HG02571 (cell line): ENCODE measurements around the gene EPAS1.

Experiments
- ATAC-seq: cut with Tn5 transposase; IDR thresholded peaks from one replicate; pipeline ENCODE4 v1.9.1; 2021; ENCODE audit warnings: mild to moderate bottlenecking, moderate library complexity; ENCODE audit not compliant: unreplicated experiment

The EPAS1 gene

DNA sequence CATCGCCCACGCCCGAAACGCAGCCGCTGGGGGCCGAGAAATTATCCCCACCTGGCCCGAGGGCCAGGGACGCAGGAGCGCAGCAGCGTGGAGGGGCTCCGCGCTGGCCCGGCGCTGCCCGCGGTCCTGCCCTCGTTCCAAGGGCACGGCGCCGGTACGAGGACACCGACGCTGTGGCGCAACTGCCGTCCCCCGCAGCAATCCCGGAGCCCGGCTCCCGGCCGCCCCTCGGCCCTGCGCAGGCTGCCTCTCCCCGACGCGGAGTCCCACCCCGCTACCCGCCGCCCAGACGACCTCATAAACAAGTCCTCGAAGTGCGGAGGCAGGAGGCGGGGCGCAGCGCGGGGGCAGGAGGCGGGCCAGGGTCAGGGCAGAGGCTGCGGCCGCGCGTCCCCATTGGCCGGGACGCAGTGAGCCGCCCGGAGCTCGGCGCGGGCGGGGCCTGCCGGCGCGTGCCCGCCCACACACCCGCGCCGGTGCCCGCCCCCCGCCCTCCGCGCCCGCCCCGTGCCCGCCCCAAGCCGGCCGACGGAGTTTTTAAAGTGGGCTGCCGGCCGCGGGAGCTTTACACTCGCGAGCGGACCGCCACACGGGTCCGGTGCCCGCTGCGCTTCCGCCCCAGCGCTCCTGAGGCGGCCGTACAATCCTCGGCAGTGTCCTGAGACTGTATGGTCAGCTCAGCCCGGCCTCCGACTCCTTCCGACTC, at the start of gene EPAS1:
Gene EPAS1, plus strand, starts transcription at position 568 of the 706 bp plus-strand sequence. CDS start 505 bp downstream, outside the sequence.
- peak; percentile 80 for ATAC-seq

DNA sequence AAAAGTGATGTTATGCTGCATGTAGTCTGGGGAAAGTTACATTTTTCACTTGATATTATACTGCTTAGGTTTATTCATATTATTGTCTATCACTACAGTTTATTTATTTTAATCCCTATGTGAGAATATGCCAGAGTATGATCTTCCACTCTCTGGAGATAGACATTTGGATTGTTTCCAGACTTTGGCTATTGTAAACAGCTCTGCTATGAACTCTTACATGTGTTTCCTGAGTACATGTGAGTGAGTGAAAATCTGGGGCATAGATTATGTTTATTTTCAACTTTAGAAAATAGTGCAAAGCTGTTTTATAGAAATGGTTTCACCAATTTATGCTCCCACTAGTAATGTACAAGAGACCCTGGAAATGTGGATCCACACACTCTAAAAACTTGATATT, 49.0 kb upstream of the EPAS1 start:
- ATAC-seq: no peak

DNA sequence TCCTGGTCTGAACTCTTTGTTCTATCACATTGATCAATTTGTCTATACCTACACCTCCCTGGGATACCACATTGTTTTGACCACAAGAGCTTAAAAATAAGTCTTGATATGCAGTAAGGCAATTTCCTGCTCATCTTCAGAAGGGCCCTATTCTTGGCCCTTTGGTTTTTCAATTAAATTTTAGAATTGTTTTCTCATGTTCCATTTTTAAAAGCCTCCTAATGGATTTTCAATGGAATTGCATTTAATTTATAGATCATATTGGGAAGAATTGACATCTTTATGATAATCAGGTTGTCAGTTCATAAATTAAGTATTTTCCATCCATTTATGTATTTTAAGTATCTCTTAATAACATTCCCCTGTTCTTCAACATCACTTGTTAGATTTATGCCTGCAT, 47.6 kb upstream of the EPAS1 start:
- no peak for ATAC-seq

DNA sequence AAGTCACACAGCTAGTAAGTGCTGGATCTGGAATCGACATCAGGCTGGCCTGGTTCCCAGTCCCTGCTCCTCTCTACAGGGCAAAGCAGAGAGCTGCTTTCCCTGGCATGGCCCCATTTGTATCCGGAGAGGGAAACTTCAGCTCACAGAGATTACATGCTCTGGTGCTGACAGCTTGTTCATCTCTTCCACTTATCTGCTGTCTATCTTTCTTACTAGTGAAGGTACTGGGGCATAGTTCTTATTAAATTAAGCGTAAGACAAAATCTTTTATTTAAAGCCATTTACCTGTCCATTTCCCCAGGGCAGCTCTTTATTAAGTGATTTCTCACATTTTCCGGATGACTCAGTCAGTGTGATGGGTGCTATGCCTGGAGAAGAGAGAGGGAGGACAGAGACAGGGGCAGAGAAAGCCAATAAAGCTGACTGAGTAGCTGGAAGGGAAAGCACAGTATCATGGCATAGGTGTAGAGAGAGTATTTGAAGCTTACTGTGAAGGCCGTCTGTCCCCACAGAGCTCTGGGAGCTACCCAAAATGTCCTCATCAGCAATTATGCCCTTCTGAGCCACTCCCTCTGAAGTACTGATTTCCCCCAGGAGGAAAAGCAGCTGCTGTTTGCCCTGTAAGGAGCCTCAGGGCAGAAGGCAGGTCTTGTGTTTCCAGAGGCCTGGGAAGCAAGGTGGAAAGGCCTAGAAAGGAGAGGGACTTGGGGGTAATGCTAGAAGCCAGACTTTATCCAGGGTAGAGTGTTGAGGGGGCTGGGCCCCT, 44.1 kb upstream of the EPAS1 start:
- no peak for ATAC-seq

DNA sequence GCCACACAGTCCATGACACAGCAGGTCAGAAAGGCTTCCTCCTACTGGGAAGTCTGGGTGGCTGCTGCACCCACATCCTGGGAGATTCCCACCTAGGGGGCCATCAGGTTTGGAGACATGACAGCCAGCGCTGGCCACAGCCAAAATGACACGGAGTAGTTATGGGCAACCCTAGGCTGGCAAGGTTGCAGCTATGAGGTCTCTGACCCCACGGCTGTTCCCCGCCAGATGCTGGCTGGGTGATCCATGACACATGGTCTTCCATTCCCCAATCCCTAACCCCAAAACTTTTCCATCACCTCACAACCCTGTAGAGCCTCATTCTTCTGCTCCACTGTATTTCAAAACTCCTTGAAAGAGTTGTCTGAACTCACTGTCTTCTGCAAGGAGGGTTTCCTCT, 42.7 kb upstream of the EPAS1 start:
- no peak for ATAC-seq

DNA sequence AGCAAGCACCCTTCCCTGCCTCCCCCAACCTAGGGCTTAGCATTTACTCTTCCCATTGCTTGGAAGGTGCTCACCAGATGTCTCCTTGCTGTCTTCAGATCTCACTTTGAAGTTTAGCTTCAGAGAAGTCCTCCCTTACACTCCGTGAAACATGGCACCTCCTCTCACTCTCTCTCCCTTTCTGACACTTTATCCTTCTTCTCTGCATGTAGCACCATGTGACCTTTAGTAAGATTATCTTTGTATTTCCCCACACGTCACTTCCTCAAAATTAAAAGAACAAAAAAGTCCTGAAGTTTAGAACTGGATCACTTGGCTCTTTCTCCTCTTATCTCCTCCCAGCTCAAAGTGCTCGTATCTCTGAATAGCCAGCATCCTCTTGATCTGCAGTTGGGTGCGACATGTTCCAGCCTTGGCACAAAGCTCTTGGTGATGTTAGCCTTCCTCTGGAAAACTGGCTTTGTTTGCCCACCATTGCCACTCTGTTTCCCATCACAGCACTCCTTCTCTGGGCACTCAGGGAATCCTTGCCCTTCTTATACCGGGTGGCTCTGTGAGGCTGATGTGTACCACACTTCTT, 40.6 kb upstream of the EPAS1 start:
- ATAC-seq: no peak

DNA sequence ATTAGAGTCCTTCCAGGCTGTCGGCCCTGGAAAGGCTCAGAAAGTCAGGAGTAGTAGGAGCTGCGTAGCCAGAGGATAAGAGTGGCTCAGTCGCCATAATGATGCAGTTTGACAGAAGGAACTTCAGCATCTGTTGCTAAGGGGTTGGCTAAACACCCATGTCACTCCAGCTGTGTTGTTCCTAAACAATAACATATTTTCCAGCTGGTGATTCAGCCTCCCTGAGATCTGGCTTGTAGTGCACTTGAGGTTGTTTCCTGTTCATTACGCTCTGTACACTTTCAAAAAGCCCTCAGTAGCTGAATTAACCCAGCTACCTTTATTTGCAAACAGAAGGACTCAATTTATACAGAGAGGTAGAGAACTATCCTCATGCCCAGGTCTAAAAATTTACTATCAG, 39.7 kb upstream of the EPAS1 start:
- no peak for ATAC-seq

DNA sequence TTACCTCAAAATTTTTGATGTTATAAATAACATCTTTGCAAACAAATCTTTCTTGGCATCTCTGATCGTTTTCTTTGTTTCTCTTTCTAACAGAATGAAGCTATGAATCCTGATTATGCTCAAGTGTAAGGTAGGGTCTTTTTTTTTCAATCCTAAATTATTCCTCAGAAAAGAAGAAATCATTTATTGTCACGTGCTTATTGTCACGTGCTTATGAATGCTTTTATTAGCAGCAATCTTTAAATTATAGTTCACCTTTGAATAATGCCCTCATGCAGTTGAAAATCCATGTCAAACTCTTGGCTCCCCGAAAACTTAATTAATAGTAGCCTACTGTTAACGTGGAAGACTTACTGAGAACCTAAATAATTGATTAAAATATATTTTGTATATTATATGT, 39.2 kb upstream of the EPAS1 start:
- ATAC-seq: no peak

DNA sequence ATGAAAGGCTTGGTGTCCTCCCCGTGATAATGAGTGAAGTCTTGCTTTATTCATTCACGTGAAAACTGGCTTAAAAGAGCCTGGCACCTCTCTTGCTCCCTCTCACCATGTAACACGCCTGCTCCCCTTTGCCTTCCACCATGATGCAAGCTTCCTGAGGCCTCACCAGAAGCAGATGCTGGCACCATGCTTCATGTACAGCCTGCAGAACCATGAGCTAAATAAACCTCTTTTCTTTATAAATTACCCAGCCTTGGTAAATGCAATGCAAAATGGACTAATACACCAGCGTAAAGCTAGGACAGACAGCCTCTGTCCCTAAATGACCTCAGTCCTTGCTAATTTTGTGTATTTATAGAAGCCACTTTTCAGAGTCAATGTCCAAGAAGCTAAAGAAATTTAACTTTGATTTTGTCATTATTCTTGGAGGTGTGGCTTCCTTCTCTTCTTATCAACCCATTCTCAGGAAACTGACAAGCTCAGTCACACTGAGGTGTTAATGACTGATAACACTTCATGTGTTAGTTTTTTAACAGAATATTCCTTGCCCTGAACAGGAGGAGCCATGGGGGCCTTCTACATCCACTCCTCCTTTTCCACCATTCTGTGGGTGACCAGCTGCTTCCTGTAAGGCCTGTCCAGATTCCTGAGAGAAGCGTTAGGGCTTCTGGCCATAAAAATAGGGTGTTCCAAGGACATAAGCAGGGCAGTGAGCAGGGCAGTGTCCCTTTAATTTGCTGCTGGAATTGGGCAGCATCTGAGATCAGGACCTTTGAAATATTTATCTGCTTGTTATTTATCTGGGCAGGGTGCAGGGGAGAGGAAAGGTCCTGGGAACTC, 38.0 kb upstream of the EPAS1 start:
- ATAC-seq: no peak

DNA sequence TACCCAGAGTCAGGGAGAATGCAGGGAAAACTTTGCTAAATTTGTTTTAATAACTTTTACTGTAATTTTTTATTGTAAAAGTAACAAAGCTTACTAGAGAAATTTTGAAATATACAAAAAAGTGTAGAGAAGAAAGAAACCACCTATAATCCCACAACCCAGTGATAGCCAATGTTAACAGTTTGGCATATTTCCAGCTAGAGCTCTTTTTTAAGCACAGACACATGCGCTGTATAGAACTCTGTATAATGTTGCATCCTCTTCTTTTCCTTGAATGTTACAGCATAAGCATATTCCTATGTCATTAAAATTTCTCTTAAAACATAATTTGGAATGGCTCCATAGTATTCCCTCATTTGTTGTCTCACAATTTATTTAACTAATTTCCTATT, 37.4 kb upstream of the EPAS1 start:
- no peak for ATAC-seq

DNA sequence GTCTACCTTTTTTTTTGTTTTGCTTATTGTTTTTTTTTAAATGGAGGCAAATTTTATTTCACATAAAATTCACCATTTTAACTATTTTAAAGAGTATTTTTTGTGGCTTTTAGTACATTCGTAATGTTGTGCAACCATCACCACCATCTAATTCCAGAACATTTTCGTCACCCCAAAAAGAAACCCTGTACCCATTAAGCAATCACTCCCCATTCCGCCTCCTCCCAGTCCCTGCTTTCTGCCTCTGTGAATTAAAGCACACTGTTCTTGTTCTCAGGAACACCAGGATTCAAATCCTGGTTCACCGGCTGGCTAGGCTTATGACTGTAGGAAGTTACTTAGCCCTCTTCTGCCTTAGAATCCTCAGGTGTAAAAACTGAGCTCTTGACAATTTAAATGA, 36.9 kb upstream of the EPAS1 start:
- ATAC-seq: no peak

DNA sequence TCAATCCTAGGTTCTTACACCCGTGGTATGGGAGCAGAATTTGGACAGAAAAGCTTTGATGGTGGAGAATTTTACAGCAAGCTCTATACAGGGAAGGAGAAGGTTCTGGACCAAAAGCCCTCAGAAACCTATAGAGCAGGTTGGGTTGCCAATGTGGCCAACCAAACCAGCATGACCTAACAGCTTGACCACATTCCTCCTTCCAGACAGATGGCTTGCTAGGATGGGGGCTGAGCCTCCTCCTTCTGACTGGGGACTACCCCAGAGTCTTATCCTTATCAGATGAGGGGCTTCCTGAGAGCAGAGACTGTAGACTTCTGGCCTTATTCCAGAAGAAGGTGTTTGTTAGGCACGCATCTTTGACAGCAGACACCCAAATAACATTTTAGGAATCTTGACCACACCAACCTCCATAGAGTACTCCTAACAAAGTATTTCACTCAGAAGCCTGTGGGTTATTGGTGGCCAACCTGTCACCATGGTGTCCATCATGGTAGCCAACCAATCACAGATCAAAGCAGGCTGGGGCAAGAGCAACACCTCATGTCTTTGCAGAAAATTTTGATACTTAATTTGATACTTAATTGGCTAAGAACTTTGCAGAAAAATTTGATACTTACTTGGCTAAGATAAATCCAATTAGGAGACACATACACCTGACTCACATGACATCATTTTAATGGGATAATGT, 34.8 kb upstream of the EPAS1 start:
- ATAC-seq: no peak

DNA sequence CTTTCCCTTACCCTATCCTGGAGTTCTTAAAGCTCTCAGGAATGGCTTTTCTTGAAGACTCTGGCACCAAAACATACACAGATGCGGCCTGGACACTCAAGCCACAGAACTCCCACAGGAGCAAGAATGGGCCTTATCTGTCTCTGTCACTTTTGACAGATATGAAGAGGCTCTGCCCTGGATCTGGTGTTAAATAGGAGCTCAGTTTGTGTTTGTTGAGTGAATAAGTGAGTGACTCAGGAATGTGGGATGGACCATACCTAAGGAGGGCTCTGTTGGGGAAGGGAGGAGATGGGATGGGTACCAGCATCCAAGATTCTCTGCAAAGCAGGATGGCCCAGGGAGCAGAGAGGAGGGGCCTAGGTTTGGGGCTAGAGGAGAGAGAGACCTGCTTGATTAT, 33.9 kb upstream of the EPAS1 start:
- no peak for ATAC-seq

DNA sequence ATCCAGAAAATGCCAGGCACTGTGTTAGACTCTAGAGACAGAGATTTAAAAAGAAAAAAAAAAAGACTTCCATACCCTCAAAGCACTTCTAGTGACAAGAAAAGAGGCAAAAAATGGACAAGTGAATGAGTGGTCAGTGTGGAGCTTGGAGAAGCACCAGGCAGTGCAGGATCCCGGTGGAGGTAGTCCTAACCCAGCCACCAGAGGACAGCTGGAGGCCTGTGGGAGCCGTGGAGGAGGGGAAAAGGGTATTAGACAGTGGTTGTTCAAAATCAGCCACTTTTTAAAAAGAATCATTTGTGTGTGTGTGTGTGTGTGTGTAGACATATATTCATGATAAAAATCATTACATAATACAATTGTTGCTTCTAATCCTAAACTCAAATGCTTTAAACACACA, 32.8 kb upstream of the EPAS1 start:
- ATAC-seq: no peak

DNA sequence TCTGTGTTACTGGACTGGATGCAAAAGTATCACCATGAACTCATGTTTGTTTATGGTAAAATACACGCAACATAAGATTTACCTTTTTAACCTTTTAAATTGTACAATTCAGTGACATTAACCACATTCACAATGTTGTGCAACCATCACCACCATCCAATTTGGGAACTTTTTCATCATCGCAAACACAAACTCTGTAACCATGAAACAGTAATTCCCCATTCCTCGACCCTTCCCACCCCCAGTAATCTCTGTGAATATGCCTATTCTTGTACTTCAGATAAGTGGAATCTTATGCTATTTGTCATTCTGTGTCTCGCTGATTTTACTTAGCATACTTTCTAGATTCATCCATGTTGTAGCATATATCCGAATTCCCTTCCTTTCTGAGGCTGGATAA, 31.1 kb upstream of the EPAS1 start:
- no peak for ATAC-seq

DNA sequence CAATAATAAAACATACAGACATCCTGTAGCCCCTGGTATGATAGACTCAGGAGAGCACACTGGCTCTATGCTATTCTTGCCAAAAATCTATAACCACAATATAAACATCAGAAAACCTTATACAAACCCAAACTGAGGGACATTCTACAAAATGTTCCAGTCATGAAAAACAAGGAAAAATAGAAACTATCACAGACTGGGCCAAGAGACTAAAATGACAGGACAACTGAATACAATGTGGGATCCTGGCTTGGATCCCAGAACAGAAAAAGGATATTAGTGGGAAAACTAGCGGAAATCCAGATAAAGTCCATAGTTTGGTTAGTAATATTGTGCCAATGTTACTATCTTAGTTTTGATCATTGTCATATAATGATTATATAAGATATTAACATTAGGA, 29.6 kb upstream of the EPAS1 start:
- no peak for ATAC-seq

DNA sequence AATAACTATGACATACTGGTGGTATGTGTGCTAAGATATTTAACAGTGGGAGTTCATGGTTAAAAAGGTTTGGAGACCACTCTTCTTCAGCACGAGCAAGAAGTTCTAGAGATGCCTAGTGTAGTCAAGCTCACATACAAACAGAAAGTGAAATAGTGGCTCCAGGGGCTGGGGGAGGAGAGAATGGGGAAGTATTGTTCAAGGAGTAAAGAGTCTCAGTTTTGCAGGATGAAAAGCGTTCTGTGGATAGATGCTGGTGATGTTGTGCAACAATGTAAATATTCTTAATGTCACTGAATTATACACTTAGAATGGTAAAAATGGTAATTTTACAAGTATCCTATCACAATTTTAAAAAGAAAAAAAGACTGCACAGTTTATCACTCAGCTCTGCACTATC, 29.0 kb upstream of the EPAS1 start:
- peak; percentile 54 for ATAC-seq

DNA sequence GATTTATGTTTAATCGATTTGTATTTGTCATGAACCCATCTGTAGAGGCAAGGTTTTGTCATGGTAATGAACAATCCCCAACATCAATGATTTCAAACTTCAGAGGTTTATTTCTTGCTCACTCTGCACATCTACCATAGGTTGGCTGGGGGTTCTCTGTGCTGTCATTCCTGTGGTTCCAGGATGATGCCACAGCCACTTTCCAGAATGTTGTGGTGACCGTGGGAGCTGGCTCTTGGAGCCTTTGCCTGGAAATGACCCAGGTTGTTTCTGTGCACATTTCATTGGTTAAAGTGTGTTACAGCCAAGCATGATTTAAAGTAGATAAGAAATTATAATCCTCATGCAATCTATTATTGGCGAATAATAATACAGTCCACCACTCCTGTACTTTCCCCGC, 28.2 kb upstream of the EPAS1 start:
- ATAC-seq: no peak

DNA sequence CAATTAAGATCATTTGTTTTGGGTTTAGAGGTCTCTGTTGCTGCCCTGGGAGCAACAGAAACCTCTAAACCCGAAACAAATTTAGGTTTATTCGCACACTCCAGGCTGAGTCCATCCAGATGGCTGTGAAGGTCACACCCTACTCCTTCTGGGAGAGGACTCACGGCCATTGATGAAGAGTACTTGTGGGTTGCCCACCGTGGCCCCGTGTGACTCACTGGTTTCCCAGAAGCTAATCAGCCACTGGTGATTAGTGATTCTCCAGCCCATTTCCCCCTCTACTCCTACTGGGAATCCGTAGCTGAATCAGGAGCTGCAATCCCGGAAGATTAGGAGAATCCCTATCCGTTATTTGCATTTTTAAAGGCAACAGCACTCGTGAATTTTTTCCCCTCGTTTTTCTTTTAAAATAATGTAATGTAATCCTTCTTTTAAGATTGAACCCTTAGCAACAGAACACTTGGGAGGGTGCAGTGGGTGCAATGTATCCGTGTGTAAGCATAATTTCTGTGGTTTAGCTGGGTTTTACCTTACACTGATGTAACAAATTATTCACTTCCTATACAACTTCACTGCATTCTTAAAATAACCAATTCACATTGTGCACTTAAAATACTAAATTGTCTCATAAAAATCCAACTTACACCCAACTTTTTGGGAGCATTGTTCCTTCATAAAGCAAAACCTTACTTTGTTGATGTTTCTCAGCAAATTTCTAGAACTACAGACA, 27.5 kb upstream of the EPAS1 start:
- no peak for ATAC-seq

DNA sequence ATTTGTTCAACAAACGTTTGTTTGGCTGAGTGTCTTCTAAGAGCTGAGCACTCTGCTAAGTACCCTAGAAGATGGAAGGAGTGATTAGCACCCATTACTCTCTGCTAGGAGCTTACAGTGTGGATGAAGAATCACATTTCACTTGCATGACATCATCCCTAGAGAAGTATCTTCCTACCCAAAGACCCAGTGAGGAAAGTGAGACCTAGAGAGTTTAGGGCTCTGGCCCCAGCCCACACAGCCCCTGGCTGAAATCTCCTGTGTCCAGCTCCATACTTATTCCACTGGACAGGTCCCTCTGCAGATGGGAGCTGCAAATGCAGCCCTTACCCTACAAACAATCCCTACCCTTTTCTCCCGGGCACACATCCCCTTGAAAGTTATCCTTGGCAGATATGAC, 26.8 kb upstream of the EPAS1 start:
- ATAC-seq: no peak
